H1 (cell line): ENCODE results near the gene LYVE1. TPM values are rescaled to one million over a fixed set of nuclear protein-coding genes. Genes with fewer than 3 reads are reported as not detected.

Source experiments
- microRNA counts: library from miRNA; unstranded; fragments of <30 nt; microRNA quantifications from one replicate; lab custom pipeline; 2015
- polyA plus RNA-seq, 7 experiments: library from polyadenylated mRNA; depleted of rRNA in 3 of 7; stranded (reverse) in 5 of 7; unstranded in 2 of 7; fragments of >200 nt in 5 of 7; fragments of 200-250 nt in 2 of 7; gene quantifications; 1 replicate in 5 of 7; 2 replicates in 1 of 7; 4 replicates in 1 of 7; pipeline versions ENCODE4 v1.2.1 to v1.2.3, GENCODE V29; 2011 to 2013; ENCODE audit warnings: missing spikeins in 2 of 7, mixed read lengths in 2 of 7
- total RNA-seq: library from RNA; stranded (reverse); fragmentation: NEBNext Ultra II Directional; extraction: Animal tissue kit (Norgen Biotek cat#: 25700); gene quantifications from 2 replicates; pipeline ENCODE4 v1.2.1, GENCODE V29; 2021

Gene LYVE1
- total and polyA plus RNA-seq, 2 of the 8 experiments (the other 6 are each of a cell fraction or from before 2014, with no cell fraction given), result 0.09 TPM; not detected in 1

MicroRNA genes within 50 kb of the gene (microRNA counts, 767-probe panel; counts per million panel counts)
- microRNA hsa-miR-4485 (lab: Ali Mortazavi, UCI), result 879 counts per million, percentile 95 among the panel's probes with 10 or more counts

Other genes with a start within 250 kb of the LYVE1 start
- 5.2 and 6.3 TPM in 2 replicates for gene AMPD3, start 113.4 kb downstream of the LYVE1 start, total RNA-seq
- 4.0 and 10.9 TPM in 2 replicates for gene AMPD3, start 113.4 kb downstream of the LYVE1 start, polyA plus RNA-seq (2011; rRNA removed)
- 20.9 and 22.8 TPM in 2 replicates for gene RNF141, start 27.5 kb downstream of the LYVE1 start, total RNA-seq
- 5.4 and 8.5 TPM in 2 replicates for gene RNF141, start 27.5 kb downstream of the LYVE1 start, polyA plus RNA-seq (2011; rRNA removed)
- gene IRAG1, start 125.1 kb upstream of the LYVE1 start, total RNA-seq, result 2.7 and 3.3 TPM in 2 replicates
- 1.8 and 2.2 TPM in 2 replicates for gene IRAG1, start 125.1 kb upstream of the LYVE1 start, polyA plus RNA-seq (2011; rRNA removed)
- 37.7 and 37.8 TPM in 2 replicates for gene CTR9, start 182.6 kb upstream of the LYVE1 start, total RNA-seq
- gene CTR9, start 182.6 kb upstream of the LYVE1 start, polyA plus RNA-seq (2011; rRNA removed), result 6.1 and 6.6 TPM in 2 replicates
- 949 and 964 TPM in 2 replicates for gene EIF4G2, start 240.3 kb upstream of the LYVE1 start, total RNA-seq
- gene EIF4G2, start 240.3 kb upstream of the LYVE1 start, polyA plus RNA-seq (2011; rRNA removed), result 294 and 438 TPM in 2 replicates